Naive thymus-derived CD8-positive, alpha-beta T cell (primary cell): ENCODE measurements around the gene GPR89B. TPM values are rescaled to one million over a fixed set of nuclear protein-coding genes. Genes with fewer than 3 reads are reported as not detected.
"Not testable (repeated sequence)": the region's sequence is repeated elsewhere in the genome, so short reads cannot be mapped to it uniquely, and the experiment has no call there.

Experiments used
- ATAC-seq, 2 donors: fragments of 150-1000 bp; cut with Tn5 transposase in 1 of 2; sonication (Bioruptor Pico), chemical (Tn5 transposase) in 1 of 2; 1 replicate in 1 of 2; 2 replicates in 1 of 2; pipeline ENCODE4 v1.10.0; 2021; ENCODE audit warnings: mild to moderate bottlenecking in 2 of 2, moderate library complexity in 2 of 2
- POLR2A ChIA-PET: fragments of 350-600 bp; sonication (Branson Sonifier 250); formaldehyde crosslinking; loops from one replicate; lab custom pipeline; 2021; ENCODE audit warnings: antibody characterized with exemption; lab: Charles Lee
- DNase-seq, 10 donors: peaks; one replicate each; pipeline versions ENCODE4 v3.0.0 to v3.0.0-alpha.2; 2020 to 2022
- H3K27ac Mint-ChIP-seq, 10 donors: one replicate each; pipeline ENCODE4 v1.8.0; 2020 to 2022; ENCODE audit warnings: mild to moderate bottlenecking in 10 of 10, mixed read lengths in 10 of 10, moderate library complexity in 4 of 10, inconsistent platforms in 1 of 10
- H3K27me3 Mint-ChIP-seq, 5 donors: one replicate each; pipeline ENCODE4 v1.8.0; 2021 to 2022; ENCODE audit warnings: mixed read lengths in 5 of 5
- H3K36me3 Mint-ChIP-seq, 3 donors: one replicate each; pipeline ENCODE4 v1.8.0; 2020 to 2022; ENCODE audit warnings: mixed read lengths in 3 of 3, mild to moderate bottlenecking in 2 of 3, inconsistent platforms in 1 of 3
- H3K4me1 Mint-ChIP-seq, 4 donors: one replicate each; pipeline ENCODE4 v1.8.0; 2021 to 2022; ENCODE audit warnings: mixed read lengths in 4 of 4
- H3K4me3 Mint-ChIP-seq, 10 donors: one replicate each; pipeline ENCODE4 v1.8.0; 2020 to 2022; ENCODE audit warnings: mild to moderate bottlenecking in 10 of 10, mixed read lengths in 10 of 10, moderate library complexity in 6 of 10, inconsistent platforms in 1 of 10
- H3K9me3 Mint-ChIP-seq, 9 donors: one replicate each; pipeline ENCODE4 v1.8.0; 2020 to 2022; ENCODE audit warnings: mixed read lengths in 9 of 9, mild to moderate bottlenecking in 3 of 9, inconsistent platforms in 1 of 9, moderate library complexity in 1 of 9
- polyA plus RNA-seq, 3 donors: library from polyadenylated mRNA; unstranded; fragments of 300-500 nt; fragmentation: Illumina TruSeq; gene quantifications; one replicate each; pipeline ENCODE4 v1.2.3, GENCODE V29; 2021
- total RNA-seq, 8 experiments: library from RNA in 2 of 8; stranded (reverse) in 2 of 8; gene quantifications; one replicate each; pipeline ENCODE4 v1.2.3 and lab custom pipeline; 2021 to 2026

The GPR89B gene
- total and polyA plus RNA-seq, 5 experiments from 2014 or later = 10.2 to 36.6 (median 18.2) TPM

DNA sequence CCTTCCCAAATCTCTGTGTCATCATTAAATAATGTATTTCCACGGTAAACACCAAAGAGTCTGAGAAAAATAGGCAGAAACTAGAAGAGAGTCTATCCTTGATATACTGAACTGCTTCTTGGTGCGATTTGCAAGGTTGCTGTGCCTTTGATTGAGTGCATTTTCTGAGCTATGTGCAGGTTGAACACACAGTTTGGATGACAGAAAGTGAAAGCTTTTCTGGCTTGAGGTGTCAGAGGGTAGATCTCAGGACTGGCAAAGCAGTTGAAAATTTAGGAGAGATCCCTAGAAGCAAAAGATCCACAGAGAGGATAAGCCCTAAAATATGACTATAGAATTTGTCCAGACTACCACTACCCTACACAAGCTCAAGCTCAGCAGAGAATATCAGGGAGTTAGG lies 31.5 kb downstream of the GPR89B start:
- H3K4me1 Mint-ChIP-seq, DNase-seq, H3K27ac Mint-ChIP-seq, H3K27me3 Mint-ChIP-seq, POLR2A ChIA-PET, H3K9me3 Mint-ChIP-seq, H3K4me3 Mint-ChIP-seq, ATAC-seq: not testable (repeated sequence)
- peaks cover 0 to 13% (median 3%) of the 10 kb centered on the region in 3 donors for H3K36me3 Mint-ChIP-seq

DNA sequence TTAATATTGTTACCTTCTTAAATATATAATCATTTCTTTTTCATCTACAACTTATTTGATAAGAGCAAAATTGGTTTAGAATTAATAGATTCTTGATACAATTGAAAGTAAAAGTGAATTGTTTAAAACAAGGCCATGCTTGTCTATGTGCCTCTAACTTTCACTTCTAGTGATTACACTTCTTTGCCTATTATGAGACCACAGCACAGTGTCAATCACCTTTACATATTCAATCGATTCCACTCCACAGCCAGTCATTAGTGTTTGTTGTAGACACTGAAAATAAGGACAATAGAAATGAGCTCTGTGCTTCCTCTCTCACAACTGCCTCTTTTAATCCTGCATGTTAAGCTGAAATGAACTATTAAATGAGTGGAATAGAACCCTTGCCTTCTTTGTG lies 36.4 kb downstream of the GPR89B start:
- H3K9me3 Mint-ChIP-seq, H3K4me1 Mint-ChIP-seq, H3K4me3 Mint-ChIP-seq, H3K27me3 Mint-ChIP-seq, POLR2A ChIA-PET, ATAC-seq, DNase-seq, H3K27ac Mint-ChIP-seq, H3K36me3 Mint-ChIP-seq: not testable (repeated sequence)

DNA sequence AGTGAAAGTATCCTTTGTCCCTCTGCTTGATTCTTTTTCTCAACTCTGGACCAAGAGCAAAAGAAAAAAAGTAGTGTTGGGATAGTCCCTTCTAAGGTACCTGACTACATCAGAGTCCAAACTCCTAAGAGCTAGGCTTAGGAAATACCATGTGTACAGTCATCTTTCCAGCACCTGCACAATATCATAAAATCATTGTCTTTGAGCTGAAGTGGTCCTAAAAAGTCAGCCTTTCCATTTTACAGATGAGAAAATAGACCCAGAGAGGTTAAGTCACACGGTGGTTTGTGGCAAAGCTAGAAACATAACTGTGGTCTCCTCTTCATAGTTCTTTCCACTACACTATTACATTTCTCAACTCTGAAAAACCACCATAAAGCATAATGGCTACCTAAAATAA lies 38.4 kb downstream of the GPR89B start:
- H3K27me3 Mint-ChIP-seq, DNase-seq, H3K9me3 Mint-ChIP-seq, H3K27ac Mint-ChIP-seq, ATAC-seq, H3K4me3 Mint-ChIP-seq, POLR2A ChIA-PET, H3K4me1 Mint-ChIP-seq: not testable (repeated sequence)
- peaks cover 0 to 21% (median 2%) of the 10 kb centered on the region in 3 donors for H3K36me3 Mint-ChIP-seq

DNA sequence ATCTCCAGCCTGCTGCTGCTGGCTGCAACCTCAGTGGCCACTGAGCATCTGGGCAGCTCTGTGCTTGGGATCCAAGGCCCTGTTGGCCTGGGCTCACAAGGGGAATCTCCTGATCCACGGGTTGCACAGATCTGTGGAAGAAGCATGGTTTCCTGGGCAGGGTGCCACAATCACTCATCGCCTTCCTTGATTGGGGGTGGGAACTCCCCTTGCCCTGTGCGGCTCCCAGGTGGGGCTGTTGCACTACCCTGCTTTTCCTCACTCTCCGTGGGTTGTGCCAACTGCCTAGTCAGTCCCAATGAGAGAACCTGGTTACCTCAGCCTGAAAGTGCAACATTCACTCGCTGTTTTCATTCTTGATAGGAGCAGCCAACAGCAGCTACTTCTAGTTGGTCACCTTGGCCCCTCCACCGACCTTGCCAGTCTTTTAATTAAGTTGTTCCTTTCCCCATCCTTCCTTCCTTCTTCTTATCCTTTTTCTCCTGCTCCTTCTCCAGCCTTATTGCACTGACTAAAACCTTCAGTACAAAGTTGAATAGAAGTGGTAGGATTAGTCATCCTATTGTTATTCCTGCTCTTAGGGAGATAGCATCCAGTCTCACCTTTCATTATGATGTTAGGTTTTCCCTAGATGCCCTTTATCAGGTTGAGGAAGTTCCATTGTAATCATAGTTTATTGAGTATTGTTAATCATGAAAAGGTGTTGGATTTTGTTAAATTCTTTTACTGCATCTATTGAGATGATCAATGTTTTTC lies 50.9 kb downstream of the GPR89B start:
- H3K9me3 Mint-ChIP-seq, ATAC-seq, DNase-seq, H3K4me1 Mint-ChIP-seq, POLR2A ChIA-PET, H3K4me3 Mint-ChIP-seq, H3K27me3 Mint-ChIP-seq, H3K27ac Mint-ChIP-seq: not testable (repeated sequence)
- H3K36me3 Mint-ChIP-seq = peaks cover 4 to 35% (median 12%) of the 10 kb centered on the region in 3 donors

DNA sequence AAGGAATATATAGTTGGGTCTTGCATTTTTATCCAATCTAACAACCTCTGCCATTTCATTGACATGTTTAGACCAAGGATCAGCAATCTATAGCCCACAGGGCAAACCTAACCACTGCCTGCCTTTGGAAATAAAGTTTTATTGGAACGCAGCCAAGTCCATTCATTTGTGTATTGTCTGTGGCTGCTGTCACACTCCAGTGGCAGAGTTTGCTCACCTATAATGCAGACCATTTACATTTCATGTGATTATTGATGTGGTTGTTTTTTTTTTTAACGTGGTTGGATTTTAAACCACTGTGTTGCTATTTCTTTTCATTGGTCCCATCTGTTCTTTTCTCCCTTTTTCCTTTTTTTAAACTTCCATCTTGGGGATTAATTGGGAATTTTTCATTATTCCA lies 57.2 kb downstream of the GPR89B start:
- DNase-seq, H3K4me1 Mint-ChIP-seq, H3K27me3 Mint-ChIP-seq, H3K9me3 Mint-ChIP-seq, H3K27ac Mint-ChIP-seq, POLR2A ChIA-PET, ATAC-seq, H3K4me3 Mint-ChIP-seq: not testable (repeated sequence)
- H3K36me3 Mint-ChIP-seq = peaks cover 0 to 33% (median 13%) of the 10 kb centered on the region in 3 donors

DNA sequence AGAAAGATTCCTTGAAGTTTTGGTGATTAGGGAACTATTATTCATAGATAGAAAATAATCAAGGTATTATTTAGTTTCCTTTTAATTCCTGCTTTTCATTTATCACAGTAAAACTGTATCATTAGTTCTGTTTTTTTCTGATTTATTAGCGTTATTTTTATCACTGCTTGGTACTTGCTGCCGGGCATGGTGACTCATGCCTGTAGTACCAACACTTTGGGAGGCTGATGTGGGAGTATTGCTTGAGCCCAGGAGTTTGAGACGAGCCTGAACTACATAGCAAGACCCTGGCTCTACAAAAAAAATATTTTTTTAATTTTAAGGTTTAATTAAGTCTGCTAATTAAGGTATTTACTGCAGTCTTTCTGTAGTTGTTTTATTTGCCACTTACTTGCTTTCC lies 59.7 kb downstream of the GPR89B start:
- H3K36me3 Mint-ChIP-seq = peaks cover 0 to 31% (median 10%) of the 10 kb centered on the region in 3 donors
- H3K4me1 Mint-ChIP-seq, H3K4me3 Mint-ChIP-seq, DNase-seq, H3K9me3 Mint-ChIP-seq, ATAC-seq, POLR2A ChIA-PET, H3K27me3 Mint-ChIP-seq, H3K27ac Mint-ChIP-seq: not testable (repeated sequence)

DNA sequence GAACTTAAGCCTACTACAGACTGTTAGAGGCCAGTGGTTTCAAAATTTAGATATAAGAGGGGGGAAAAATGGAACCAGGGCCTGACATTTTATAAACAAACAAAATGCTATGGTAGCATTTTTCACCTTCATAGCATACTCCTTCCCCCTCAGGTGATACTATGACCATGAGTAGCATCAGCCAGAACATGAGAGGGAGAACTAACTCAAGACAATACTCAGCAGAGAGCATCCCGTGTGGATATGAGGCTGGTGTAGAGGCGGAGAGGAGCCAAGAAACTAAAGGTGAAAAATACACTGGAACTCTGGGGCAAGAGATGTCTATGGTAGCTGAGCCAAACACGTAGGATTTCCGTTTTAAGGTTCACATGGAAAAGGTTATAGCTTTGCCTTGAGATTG lies 64.7 kb downstream of the GPR89B start:
- H3K4me3 Mint-ChIP-seq, H3K27ac Mint-ChIP-seq, ATAC-seq, DNase-seq, H3K27me3 Mint-ChIP-seq, POLR2A ChIA-PET, H3K4me1 Mint-ChIP-seq, H3K9me3 Mint-ChIP-seq: not testable (repeated sequence)
- H3K36me3 Mint-ChIP-seq = peaks cover 0 to 25% (median 8%) of the 10 kb centered on the region in 3 donors

DNA sequence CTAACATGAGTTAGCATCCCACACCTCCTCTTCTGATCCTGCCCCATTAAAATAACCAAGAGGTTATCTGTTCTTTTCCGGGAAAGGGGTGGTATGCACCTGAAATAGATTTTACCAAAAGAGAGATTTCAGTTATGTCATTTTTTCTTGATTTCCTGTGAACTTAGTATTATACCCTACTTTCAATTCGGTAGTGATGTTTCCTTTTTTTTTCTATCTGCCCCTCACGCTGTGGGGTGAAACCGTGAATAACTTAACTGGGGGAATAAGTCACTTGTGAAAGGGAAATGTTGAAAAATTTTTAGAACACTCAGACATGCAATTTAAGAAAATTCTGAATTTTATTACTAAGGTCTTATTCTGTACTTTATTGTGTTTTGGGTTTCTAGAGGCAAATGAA lies 65.2 kb downstream of the GPR89B start:
- POLR2A ChIA-PET, H3K4me3 Mint-ChIP-seq, H3K9me3 Mint-ChIP-seq, ATAC-seq, H3K27me3 Mint-ChIP-seq, DNase-seq: not testable (repeated sequence)
- H3K27ac Mint-ChIP-seq = peak overlapping the region in 1 of 10 donors; percentile 33
- H3K4me1 Mint-ChIP-seq = peaks cover 4 to 12% (median 11%) of the 10 kb centered on the region in 4 donors
- H3K36me3 Mint-ChIP-seq = peaks cover 0 to 24% (median 8%) of the 10 kb centered on the region in 3 donors

DNA sequence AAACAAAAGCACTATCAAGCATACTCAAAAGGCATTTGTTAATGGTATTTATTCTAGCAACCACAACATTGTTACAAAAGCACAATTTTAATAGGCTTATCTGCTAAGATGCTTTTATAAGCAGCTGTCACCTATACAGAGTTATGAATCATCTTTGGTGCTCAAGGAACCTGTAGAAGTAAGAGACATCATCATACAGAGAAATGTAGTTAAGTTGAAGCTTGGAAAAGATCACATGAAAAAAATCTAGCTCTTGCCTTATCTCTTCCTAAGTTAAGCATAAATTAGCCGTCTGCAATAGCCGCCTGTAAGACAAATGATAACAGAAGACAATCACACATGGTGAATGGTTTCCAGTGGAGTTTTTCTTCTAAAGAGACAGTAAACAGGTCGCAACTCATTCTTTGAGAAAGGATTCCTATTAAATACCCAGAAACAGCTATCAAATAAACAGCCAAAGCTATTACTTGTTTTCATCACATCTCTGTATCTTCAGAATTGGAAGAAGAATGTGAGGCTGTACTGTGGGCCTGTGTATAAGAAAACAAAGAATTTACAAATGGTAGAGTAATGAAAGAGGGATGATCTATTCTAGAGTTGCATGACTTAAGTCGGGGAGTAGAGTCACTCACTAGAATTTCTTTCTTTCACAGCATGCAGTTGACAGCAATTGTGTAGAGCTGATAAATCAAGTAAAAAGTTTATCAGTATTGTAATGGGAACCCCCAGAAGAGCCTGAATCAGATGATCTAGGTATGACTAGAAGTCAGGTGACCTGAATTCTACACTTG lies 65.8 kb downstream of the GPR89B start:
- DNase-seq, H3K27me3 Mint-ChIP-seq, ATAC-seq, H3K9me3 Mint-ChIP-seq, H3K4me3 Mint-ChIP-seq, POLR2A ChIA-PET, H3K27ac Mint-ChIP-seq: not testable (repeated sequence)
- H3K36me3 Mint-ChIP-seq = peaks cover 0 to 24% (median 8%) of the 10 kb centered on the region in 3 donors
- peaks cover 4 to 15% (median 11%) of the 10 kb centered on the region in 4 donors for H3K4me1 Mint-ChIP-seq

DNA sequence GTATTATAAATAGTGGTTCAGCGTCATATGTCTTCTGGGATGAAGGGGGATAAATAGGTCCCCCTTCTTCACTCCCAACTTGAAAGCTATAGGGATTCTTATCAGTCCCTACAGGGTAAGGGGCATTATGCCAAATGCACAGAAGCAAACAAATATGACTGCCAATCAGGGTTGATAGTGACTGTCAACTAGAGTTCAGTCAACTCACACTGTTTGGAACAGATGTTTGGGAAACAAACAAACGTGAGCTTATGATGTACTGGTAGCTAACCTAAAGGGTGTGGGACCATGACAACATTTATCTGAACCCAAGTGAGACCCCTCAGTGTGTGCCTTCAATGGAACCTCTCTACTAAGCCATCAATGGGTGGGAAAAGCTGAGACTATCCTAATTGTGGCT lies 67.9 kb downstream of the GPR89B start:
- DNase-seq, H3K9me3 Mint-ChIP-seq, H3K27ac Mint-ChIP-seq, ATAC-seq, H3K27me3 Mint-ChIP-seq, POLR2A ChIA-PET, H3K4me3 Mint-ChIP-seq: not testable (repeated sequence)
- Mint-ChIP-seq H3K4me1 (peaks cover 4 to 15% (median 11%) of the 10 kb centered on the region in 4 donors), H3K36me3 (peaks cover 0 to 13% (median 3%) of the 10 kb centered on the region in 3 donors)

DNA sequence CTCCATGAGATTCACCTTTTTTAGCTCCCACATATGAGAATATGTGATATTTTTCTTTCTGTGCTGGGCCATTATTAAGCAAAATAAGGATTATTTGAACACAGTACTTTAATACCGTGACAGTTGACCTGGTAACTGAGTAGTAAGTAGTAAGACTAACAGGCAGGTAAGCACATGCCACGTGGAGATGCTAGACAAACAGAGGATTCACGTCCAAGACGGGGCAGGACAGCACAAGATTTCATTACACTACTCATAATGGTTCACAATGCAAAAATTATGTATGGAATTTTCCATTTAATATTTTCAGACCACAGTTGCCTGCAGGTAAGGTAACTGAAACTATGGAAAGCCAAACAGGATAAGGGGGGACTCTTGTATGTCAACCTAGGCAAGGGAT lies 79.5 kb downstream of the GPR89B start:
- POLR2A ChIA-PET, H3K9me3 Mint-ChIP-seq, H3K4me3 Mint-ChIP-seq, H3K27me3 Mint-ChIP-seq, H3K27ac Mint-ChIP-seq, ATAC-seq, H3K4me1 Mint-ChIP-seq, H3K36me3 Mint-ChIP-seq, DNase-seq: not testable (repeated sequence)

DNA sequence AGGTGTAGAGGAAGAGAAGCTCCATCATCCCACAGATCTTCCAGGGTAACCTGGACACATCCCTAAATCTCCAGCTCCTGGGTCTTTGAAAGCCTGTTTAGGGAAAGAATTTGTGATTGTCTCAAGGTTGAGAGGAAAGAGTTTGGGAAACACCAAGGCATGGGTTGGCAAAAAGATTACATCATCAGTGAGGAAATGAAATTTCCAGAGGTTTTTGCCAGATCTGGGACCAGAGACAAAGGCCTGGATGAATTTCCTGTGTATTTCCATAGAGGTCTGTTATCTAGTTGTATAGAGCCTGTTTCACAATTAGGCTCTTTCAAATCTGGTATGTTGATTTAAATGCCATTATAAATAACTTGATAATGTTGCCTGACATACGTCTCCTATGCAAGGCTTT lies 82.3 kb downstream of the GPR89B start:
- H3K27ac Mint-ChIP-seq = no peak overlapping the region
- H3K9me3 Mint-ChIP-seq = no peaks in the 10 kb centered on the region
- H3K36me3 Mint-ChIP-seq = no peaks in the 10 kb centered on the region
- ATAC-seq = no peak
- POLR2A ChIA-PET = no interaction called here
- H3K4me1 Mint-ChIP-seq = peaks cover 5 to 17% (median 13%) of the 10 kb centered on the region in 4 donors
- peaks cover 6 to 20% (median 13%) of the 10 kb centered on the region in 5 donors for H3K27me3 Mint-ChIP-seq
- no peak overlapping the region for H3K4me3 Mint-ChIP-seq
- DNase-seq = no peak
